Measurements from ENCODE around the gene FBXO42.
"Not testable (repeated sequence)": the region's sequence is repeated elsewhere in the genome, so short reads cannot be mapped to it uniquely, and the experiment has no call there.

Gene FBXO42

DNA sequence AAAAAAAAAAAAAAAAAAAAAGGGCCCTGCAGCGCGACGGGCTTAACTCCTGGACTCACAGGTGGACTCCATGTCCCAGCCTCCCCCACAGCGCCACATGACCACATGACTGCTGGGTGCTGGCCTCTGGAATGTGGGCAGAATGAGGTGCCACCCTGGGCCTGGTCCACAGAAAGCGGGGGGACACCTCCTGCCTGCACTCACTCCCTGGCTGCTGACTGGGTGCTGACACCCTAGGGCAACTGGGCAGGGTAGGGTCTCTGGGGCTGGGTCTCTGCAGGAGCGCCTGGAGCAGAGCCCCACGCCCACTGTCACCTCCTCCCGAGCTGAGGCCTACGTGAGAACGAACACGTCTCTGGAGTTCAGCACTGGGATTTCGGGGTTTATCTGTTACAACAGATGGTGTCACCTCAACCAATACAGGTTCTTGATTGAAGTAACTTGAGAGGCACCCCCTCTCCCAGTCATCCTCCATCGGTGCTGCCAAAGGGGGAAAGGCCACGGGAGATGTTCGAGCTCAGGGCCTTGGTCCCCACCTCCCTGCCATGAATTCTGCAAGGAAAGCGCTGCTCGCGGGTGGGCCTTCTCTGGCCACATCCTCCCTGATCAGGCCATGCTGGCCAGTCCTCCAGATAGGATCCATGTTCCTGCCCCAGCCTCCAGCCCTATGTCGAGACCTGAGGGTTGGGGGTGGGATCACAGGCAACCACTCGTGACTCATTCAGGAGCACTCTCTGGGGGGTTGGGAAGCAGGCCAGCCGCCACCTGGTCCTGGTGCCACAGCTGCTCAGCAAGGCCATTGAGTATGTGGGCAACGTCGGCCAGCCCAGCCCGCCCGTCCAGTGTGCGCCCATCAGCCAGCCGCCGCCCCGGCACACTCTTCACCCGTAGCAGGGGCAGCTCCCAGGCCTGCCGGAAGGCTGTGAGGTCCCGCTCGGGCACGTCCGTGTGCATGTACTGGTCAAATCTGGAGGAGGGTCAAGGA, 120.7 kb downstream of the FBXO42 start:
- DNase-seq (ENCODE audit: low read depth) = no peak
- no peak overlapping the region for H3K4me3 ChIP-seq (ENCODE audit: control insufficient read depth, low read depth, low read length)
- TF ChIP-seq, protein P1, sequence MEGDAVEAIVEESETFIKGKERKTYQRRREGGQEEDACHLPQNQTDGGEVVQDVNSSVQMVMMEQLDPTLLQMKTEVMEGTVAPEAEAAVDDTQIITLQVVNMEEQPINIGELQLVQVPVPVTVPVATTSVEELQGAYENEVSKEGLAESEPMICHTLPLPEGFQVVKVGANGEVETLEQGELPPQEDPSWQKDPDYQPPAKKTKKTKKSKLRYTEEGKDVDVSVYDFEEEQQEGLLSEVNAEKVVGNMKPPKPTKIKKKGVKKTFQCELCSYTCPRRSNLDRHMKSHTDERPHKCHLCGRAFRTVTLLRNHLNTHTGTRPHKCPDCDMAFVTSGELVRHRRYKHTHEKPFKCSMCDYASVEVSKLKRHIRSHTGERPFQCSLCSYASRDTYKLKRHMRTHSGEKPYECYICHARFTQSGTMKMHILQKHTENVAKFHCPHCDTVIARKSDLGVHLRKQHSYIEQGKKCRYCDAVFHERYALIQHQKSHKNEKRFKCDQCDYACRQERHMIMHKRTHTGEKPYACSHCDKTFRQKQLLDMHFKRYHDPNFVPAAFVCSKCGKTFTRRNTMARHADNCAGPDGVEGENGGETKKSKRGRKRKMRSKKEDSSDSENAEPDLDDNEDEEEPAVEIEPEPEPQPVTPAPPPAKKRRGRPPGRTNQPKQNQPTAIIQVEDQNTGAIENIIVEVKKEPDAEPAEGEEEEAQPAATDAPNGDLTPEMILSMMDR (IDR thresholded peaks at IDR 0.05; ENCODE audit: control insufficient read depth, insufficient read depth, low read depth, low read length, missing control alignments) = no peak

GRCh38 chr1:16230744-16231143, 121.5 kb downstream of the FBXO42 start:
- no peak overlapping the region for H3K4me3 ChIP-seq (ENCODE audit: control insufficient read depth, low read depth, low read length)
- TF ChIP-seq, protein P1 (IDR thresholded peaks at IDR 0.05; ENCODE audit: control insufficient read depth, insufficient read depth, low read depth, low read length, missing control alignments) = no peak
- DNase-seq (ENCODE audit: low read depth) = no peak

DNA sequence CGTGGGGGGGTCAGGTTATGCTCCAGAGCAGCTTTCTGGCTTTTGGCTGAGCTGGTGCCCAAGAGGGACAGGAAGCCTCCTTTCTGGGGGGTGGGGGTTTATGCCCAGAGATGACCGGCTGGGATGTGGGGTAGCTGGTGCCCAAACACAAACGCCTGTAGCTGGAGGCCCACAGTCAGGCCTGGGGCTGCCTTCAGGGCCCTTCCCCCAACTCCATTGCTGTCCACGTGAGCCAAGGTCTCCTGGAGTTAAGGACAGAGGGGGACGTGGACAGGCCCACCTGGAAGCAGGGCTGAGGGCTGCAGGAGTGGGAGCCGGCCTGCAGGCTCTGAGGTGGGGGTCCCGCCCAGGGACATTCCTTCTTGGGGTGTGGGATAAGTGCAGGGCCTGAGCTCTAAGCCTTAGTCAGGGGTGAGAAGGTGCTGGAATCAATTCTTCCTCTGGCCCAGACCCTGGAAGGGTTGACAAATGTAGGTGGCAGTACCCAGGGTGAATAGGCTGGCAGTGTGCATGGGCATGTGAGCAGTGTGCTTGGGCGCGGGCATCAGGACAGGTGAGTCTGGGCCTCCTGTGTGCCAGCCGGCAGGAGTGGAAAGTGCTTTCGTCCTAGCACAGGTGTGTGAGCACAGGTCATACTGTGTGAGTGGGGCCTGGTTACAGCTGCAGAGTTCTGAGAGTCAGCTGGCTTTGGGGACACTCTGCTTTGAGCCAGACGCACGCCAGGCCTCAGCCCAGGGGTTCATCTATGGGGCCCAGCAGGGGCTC, 122.1 kb downstream of the FBXO42 start:
- H3K4me3 ChIP-seq (ENCODE audit: control insufficient read depth, low read depth, low read length) = no peak overlapping the region
- TF ChIP-seq, protein P1 (IDR thresholded peaks at IDR 0.05; ENCODE audit: control insufficient read depth, insufficient read depth, low read depth, low read length, missing control alignments) = no peak
- DNase-seq (ENCODE audit: low read depth) = no peak

GRCh38 chr1:16226490-16227179, 125.6 kb downstream of the FBXO42 start:
- no peak for DNase-seq (ENCODE audit: low read depth)
- no peak overlapping the region for H3K4me3 ChIP-seq (ENCODE audit: control insufficient read depth, low read depth, low read length)
- TF ChIP-seq, protein P1 (IDR thresholded peaks at IDR 0.05; ENCODE audit: control insufficient read depth, insufficient read depth, low read depth, low read length, missing control alignments) = no peak

- no peak overlapping the region for H3K4me3 ChIP-seq (ENCODE audit: control insufficient read depth, low read depth, low read length)
- no peak for DNase-seq (ENCODE audit: low read depth)
- TF ChIP-seq, protein P1 (IDR thresholded peaks at IDR 0.05; ENCODE audit: control insufficient read depth, insufficient read depth, low read depth, low read length, missing control alignments) = no peak
These were observed 126.2 kb downstream of the FBXO42 start for GRCh38 chr1:16226129-16226489.

- H3K4me3 ChIP-seq (ENCODE audit: control insufficient read depth, low read depth, low read length) = no peak overlapping the region
- no peak for DNase-seq (ENCODE audit: low read depth)
- TF ChIP-seq, protein P1 (IDR thresholded peaks at IDR 0.05; ENCODE audit: control insufficient read depth, insufficient read depth, low read depth, low read length, missing control alignments) = no peak
These were observed 127.8 kb downstream of the FBXO42 start for GRCh38 chr1:16224472-16224871.

- not testable (repeated sequence) for DNase-seq (ENCODE audit: low read depth); H3K4me3 ChIP-seq (ENCODE audit: control insufficient read depth, low read depth, low read length)
These were observed 129.6 kb downstream of the FBXO42 start for GRCh38 chr1:16222716-16223115.

Measured in AG09309 (cell line).